Measurements from ENCODE around the gene KCTD17. TPM values are rescaled to one million over a fixed set of nuclear protein-coding genes. Genes with fewer than 3 reads are reported as not detected.

The KCTD17 gene
- total RNA-seq, 4 donors from 2014 or later, result 17.9 to 35.8 (median 28.7) TPM

- no peak for DNase-seq (ENCODE audit: extremely low spot score)
- intact Hi-C loops (cut with DNase I), result no loop called here
- Histone ChIP-seq H3K4me1 (peaks cover 36 to 59% (median 44%) of the 10 kb centered on the region in 4 donors), H3K27me3 (no peaks in the 10 kb centered on the region), H3K36me3 (peaks cover 0 to 19% (median 5%) of the 10 kb centered on the region in 4 donors), H3K4me3 (no peak overlapping the region), H3K9me3 (no peaks in the 10 kb centered on the region), H3K27ac (replicated peaks in 1 of 4) (peak overlapping the region in 2 of 4 donors; percentile 22 to 28)
- 88% methylated on average over 9 of the region's 9 CpGs for WGBS
- TF ChIP-seq EP300 (IDR thresholded peaks at IDR 0.05) (no peak), CTCF (IDR thresholded peaks at IDR 0.05) (no peak), POLR2A (IDR thresholded peaks at IDR 0.05; ENCODE audit: low read depth) (no peak), POLR2AphosphoS5 (IDR thresholded peaks at IDR 0.05) (no peak)
These were observed 39.2 kb upstream of the KCTD17 start for GRCh38 chr22:37012262-37012904.

- H3K27me3 ChIP-seq, result no peaks in the 10 kb centered on the region
- H3K4me1 ChIP-seq, result peaks cover 41 to 59% (median 50%) of the 10 kb centered on the region in 4 donors
- no peaks in the 10 kb centered on the region for H3K9me3 ChIP-seq
- peaks cover 0 to 23% (median 8%) of the 10 kb centered on the region in 4 donors for H3K36me3 ChIP-seq
- peak overlapping the region in 1 of 4 donors; percentile 28 for H3K27ac ChIP-seq (replicated peaks in 1 of 4)
- intact Hi-C loops (cut with DNase I), result no loop called here
- no peak for DNase-seq (ENCODE audit: extremely low spot score)
- TF ChIP-seq EP300 (IDR thresholded peaks at IDR 0.05) (no peak), CTCF (IDR thresholded peaks at IDR 0.05) (no peak), POLR2A (IDR thresholded peaks at IDR 0.05; ENCODE audit: low read depth) (no peak), POLR2AphosphoS5 (IDR thresholded peaks at IDR 0.05) (no peak)
- 81% methylated on average over 10 of the region's 10 CpGs for WGBS
- no peak overlapping the region for H3K4me3 ChIP-seq
These were observed 38.6 kb upstream of the KCTD17 start for GRCh38 chr22:37012956-37013355.

- TF ChIP-seq EP300 (IDR thresholded peaks at IDR 0.05) (no peak), CTCF (IDR thresholded peaks at IDR 0.05) (no peak), POLR2A (IDR thresholded peaks at IDR 0.05; ENCODE audit: low read depth) (no peak), POLR2AphosphoS5 (IDR thresholded peaks at IDR 0.05) (no peak)
- peaks cover 48 to 59% (median 58%) of the 10 kb centered on the region in 4 donors for H3K4me1 ChIP-seq
- H3K27ac ChIP-seq (replicated peaks in 1 of 4), result no peak overlapping the region
- peaks cover 0 to 25% (median 8%) of the 10 kb centered on the region in 4 donors for H3K36me3 ChIP-seq
- intact Hi-C loops (cut with DNase I), result no loop called here
- no peak for DNase-seq (ENCODE audit: extremely low spot score)
- no peaks in the 10 kb centered on the region for H3K27me3 ChIP-seq
- WGBS, result 78% methylated on average over 4 of the region's 4 CpGs
- H3K9me3 ChIP-seq, result no peaks in the 10 kb centered on the region
- H3K4me3 ChIP-seq, result no peak overlapping the region
These were observed 37.1 kb upstream of the KCTD17 start for GRCh38 chr22:37014415-37014806.

GRCh38 chr22:37014835-37015586 is 36.5 kb upstream of the KCTD17 start:
- TF ChIP-seq EP300 (IDR thresholded peaks at IDR 0.05) (no peak), CTCF (IDR thresholded peaks at IDR 0.05) (no peak), POLR2AphosphoS5 (IDR thresholded peaks at IDR 0.05) (no peak), POLR2A (IDR thresholded peaks at IDR 0.05; ENCODE audit: low read depth) (no peak)
- no peak overlapping the region for H3K27ac ChIP-seq (replicated peaks in 1 of 4)
- H3K4me3 ChIP-seq, result no peak overlapping the region
- peaks cover 0 to 25% (median 8%) of the 10 kb centered on the region in 4 donors for H3K36me3 ChIP-seq
- H3K9me3 ChIP-seq, result no peaks in the 10 kb centered on the region
- WGBS, result 85% methylated on average over 12 of the region's 12 CpGs
- H3K4me1 ChIP-seq, result peaks cover 48 to 59% (median 58%) of the 10 kb centered on the region in 4 donors
- intact Hi-C loops (cut with DNase I), result no loop called here
- no peaks in the 10 kb centered on the region for H3K27me3 ChIP-seq
- DNase-seq (ENCODE audit: extremely low spot score), result no peak

Measured in esophagus muscularis mucosa (tissue), 4 donors.